ENCODE measurements around the gene MUL1. TPM values are rescaled to one million over a fixed set of nuclear protein-coding genes. Genes with fewer than 3 reads are reported as not detected.

The MUL1 gene
- total RNA-seq, 1 experiment from 2014 or later, result 21.9 TPM

DNA sequence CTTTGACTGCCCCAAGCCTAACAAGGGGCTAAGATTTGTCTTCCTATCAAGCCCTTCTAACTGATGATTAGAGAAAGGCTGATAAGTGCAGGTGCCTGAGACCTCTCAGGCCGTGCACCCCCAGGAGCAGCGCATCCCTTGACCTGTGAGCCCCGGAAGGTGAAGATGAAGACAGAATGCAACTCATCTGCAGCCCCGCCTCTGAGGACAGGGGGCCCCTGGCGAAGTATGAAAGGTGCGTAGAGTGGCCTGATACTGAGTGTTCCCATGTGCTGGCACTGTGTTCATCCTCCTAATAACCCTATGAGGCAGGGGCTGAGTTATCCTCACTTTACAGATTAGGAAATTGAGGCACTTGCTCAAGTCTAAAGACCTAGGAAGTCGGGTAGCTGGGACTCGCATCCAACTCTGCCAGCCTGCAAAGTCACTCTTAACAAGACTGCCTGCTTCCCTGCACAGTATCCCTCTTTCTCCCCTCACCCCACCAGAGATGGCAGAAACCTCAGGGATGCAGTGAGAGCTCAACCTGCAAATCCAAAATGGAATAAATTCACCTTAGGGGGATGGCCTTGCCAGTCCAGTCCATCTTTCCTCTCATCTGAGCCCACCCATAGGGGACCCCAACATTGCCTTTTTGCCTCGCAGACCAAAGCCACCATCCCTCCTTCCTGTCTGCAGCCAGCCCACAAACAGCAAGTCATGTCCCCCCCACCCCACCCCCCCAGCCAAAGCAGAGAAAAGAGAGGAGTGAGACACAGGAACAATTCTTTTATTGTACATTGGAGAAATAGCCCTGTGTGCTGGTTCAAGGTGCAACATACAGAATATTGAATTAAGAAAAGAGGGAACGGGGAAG is 26.1 kb downstream of the MUL1 start:
- DNase-seq (ENCODE audit: low spot score) (no peak), ATAC-seq (no peak)
- no peak overlapping the region; the same call in 1 of the 2 replicates for H3K27ac Mint-ChIP-seq
- peaks cover 56% of the 10 kb centered on the region for H3K27me3 Mint-ChIP-seq (ENCODE audit: low read depth)
- CTCF ChIA-PET, result interaction anchor here (1.0 to 7.2 kb wide), 4 partner anchors 51 to 269 kb away, joined by 3 to 55 read pairs (median 18); no protein-coding TSS in a partner anchor
- no peaks in the 10 kb centered on the region for H3K9me3 Mint-ChIP-seq
- TF ChIP-seq CBFB (CRISPR knock-in tag; IDR thresholded peaks at IDR 0.05; ENCODE audit: low read depth) (no peak), MYBL2 (CRISPR knock-in tag; IDR thresholded peaks at IDR 0.05) (no peak)
- TF ChIP-seq, protein P1, sequence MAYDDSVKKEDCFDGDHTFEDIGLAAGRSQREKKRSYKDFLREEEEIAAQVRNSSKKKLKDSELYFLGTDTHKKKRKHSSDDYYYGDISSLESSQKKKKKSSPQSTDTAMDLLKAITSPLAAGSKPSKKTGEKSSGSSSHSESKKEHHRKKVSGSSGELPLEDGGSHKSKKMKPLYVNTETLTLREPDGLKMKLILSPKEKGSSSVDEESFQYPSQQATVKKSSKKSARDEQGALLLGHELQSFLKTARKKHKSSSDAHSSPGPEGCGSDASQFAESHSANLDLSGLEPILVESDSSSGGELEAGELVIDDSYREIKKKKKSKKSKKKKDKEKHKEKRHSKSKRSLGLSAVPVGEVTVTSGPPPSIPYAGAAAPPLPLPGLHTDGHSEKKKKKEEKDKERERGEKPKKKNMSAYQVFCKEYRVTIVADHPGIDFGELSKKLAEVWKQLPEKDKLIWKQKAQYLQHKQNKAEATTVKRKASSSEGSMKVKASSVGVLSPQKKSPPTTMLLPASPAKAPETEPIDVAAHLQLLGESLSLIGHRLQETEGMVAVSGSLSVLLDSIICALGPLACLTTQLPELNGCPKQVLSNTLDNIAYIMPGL (CRISPR knock-in tag; IDR thresholded peaks at IDR 0.05), result no peak
- POLR2A ChIA-PET, result interaction anchor here (0.6 kb wide), 1 partner anchor 46 kb away, joined by 4 read pairs; no protein-coding TSS in a partner anchor
- H3K4me1 Mint-ChIP-seq, result peaks cover 38% of the 10 kb centered on the region
- peaks cover 2% of the 10 kb centered on the region; the same call in 1 of the 2 replicates for H3K36me3 Mint-ChIP-seq
- no peak overlapping the region; the same call in 1 of the 2 replicates for H3K4me3 Mint-ChIP-seq

DNA sequence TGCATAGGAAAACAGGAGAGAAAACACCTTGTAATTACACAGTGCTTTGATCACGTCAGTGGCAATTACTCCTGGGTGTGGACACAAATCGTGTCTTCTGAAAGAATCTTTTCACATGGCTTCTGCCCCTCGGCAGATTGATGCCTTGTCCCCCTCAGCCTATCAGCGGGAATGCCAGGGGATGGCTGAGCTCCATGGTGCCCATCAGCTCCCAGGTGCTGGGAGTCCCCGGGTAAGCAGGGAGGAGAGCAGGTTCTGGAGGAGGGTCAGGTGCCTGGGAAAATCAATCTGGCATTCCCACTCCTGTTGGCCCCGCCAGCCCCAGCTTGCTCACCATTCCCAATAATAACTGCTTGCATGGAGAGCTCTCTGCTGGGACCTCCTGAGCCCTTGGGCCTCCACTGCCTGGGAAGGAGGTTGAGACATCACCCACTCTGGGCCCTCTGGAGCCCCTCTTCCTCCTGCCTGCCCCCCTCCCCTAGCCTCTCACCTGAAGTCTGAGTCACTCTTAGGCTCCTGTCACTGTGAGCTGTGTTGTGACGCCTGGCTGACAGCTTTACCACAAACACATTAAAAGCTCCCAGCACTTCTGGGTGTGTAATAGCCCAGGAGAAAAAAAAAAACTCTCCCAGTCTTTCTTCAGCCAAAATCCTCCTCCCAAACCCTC is 26.9 kb downstream of the MUL1 start:
- DNase-seq (ENCODE audit: low spot score), result no peak
- Mint-ChIP-seq H3K4me3 (no peak overlapping the region; the same call in 1 of the 2 replicates), H3K36me3 (peaks cover 2% of the 10 kb centered on the region; the same call in 1 of the 2 replicates), H3K27ac (no peak overlapping the region), H3K27me3 (ENCODE audit: low read depth) (peaks cover 56% of the 10 kb centered on the region), H3K4me1 (peaks cover 44% of the 10 kb centered on the region), H3K9me3 (no peaks in the 10 kb centered on the region)
- ChIA-PET CTCF (interaction anchor here (1.0 to 7.2 kb wide), 2 partner anchors 50 to 119 kb away, joined by 3 to 55 read pairs; no protein-coding TSS in a partner anchor), POLR2A (no interaction called here)
- no peak for ATAC-seq
- TF ChIP-seq ZNF671 (CRISPR knock-in tag; IDR thresholded peaks at IDR 0.05), result no peak
- TF ChIP-seq, protein P2, sequence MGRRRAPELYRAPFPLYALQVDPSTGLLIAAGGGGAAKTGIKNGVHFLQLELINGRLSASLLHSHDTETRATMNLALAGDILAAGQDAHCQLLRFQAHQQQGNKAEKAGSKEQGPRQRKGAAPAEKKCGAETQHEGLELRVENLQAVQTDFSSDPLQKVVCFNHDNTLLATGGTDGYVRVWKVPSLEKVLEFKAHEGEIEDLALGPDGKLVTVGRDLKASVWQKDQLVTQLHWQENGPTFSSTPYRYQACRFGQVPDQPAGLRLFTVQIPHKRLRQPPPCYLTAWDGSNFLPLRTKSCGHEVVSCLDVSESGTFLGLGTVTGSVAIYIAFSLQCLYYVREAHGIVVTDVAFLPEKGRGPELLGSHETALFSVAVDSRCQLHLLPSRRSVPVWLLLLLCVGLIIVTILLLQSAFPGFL (CRISPR knock-in tag; IDR thresholded peaks at IDR 0.05; ENCODE audit: borderline replicate concordance), result no peak

DNA sequence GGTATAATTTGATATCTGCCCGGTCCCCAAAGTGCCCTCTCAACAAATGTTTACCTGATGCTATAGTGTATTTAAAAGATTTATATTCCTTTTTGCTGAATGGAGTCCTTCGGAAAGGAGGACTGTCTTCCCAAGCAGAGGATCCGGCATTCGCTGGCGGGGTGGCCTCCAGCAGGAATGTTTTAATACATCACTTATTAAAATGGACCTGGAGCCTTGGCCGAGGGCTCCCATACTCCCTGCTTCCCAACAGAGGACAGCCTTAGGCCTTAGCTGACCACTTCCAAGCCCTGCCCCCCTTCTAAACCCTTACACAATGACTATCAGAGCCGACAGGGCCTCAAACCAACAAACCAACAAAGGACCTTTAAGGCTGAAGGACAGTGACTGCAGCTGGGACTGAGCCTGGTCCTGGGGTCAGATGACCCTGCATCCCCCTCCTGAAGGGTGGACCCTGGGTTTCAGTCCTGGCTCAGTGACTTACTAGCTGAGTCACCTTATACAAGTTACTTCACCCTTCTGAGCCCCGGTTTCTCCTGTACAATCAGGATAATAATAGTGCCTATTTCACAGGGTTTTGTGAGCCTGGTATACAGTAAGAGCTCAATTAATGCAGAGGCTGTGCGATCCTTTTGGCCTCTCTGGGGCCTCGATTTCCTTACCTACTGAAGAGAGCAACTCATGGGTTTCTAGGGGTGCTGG is 27.6 kb downstream of the MUL1 start:
- Mint-ChIP-seq H3K27ac (no peak overlapping the region), H3K36me3 (peaks cover 2% of the 10 kb centered on the region; the same call in 1 of the 2 replicates), H3K4me3 (no peak overlapping the region), H3K27me3 (ENCODE audit: low read depth) (peaks cover 53% of the 10 kb centered on the region), H3K4me1 (peaks cover 49% of the 10 kb centered on the region), H3K9me3 (no peaks in the 10 kb centered on the region)
- TF ChIP-seq, protein P3, sequence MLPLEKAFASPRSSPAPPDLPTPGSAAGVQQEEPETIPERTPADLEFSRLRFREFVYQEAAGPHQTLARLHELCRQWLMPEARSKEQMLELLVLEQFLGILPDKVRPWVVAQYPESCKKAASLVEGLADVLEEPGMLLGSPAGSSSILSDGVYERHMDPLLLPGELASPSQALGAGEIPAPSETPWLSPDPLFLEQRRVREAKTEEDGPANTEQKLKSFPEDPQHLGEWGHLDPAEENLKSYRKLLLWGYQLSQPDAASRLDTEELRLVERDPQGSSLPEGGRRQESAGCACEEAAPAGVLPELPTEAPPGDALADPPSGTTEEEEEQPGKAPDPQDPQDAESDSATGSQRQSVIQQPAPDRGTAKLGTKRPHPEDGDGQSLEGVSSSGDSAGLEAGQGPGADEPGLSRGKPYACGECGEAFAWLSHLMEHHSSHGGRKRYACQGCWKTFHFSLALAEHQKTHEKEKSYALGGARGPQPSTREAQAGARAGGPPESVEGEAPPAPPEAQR (CRISPR knock-in tag; IDR thresholded peaks at IDR 0.05), result no peak
- TF ChIP-seq GABPB1 (CRISPR knock-in tag; IDR thresholded peaks at IDR 0.05), result peak; percentile 50; the same call in 1 of the 2 replicates
- DNase-seq (ENCODE audit: low spot score) (no peak), ATAC-seq (no peak)
- ChIA-PET CTCF (interaction anchor here (7.2 kb wide), 1 partner anchor 49 kb away, joined by 55 read pairs; no protein-coding TSS in a partner anchor), POLR2A (no interaction called here)

DNA sequence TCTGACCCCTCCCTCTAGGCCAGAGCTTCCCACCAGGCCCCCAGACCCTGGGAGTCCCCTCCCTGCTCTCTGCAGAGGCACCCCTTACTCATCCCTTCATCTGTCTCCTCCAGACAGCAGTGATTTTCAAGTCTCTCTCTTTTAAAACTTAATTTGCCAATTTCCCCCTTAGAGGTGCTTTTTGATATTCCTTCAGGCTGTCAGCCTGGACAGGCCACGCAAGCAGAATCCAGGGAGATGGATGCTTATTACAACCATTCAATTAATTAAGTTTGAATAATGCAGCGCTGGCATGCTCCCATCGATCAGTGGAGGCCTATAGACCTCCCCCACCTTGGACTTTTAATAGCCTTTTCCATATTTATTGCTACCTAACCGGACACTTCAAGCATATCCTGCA is 28.1 kb downstream of the MUL1 start:
- no peaks in the 10 kb centered on the region for H3K9me3 Mint-ChIP-seq
- H3K27me3 Mint-ChIP-seq (ENCODE audit: low read depth), result peaks cover 50% of the 10 kb centered on the region
- DNase-seq (ENCODE audit: low spot score), result no peak
- no peak overlapping the region for H3K4me3 Mint-ChIP-seq
- ChIA-PET CTCF (no interaction called here), POLR2A (no interaction called here)
- H3K36me3 Mint-ChIP-seq, result peaks cover 2% of the 10 kb centered on the region; the same call in 1 of the 2 replicates
- H3K4me1 Mint-ChIP-seq, result peaks cover 54% of the 10 kb centered on the region
- no peak overlapping the region for H3K27ac Mint-ChIP-seq
- ATAC-seq, result no peak
- TF ChIP-seq RELA (CRISPR knock-in tag; IDR thresholded peaks at IDR 0.05; ENCODE audit: borderline replicate concordance) (no peak), FOXJ3 (CRISPR knock-in tag; IDR thresholded peaks at IDR 0.05; ENCODE audit: borderline replicate concordance) (no peak), IRF2 (CRISPR knock-in tag; IDR thresholded peaks at IDR 0.05; ENCODE audit: borderline replicate concordance, low read depth) (no peak), SOX15 (CRISPR knock-in tag; IDR thresholded peaks at IDR 0.05) (no peak), MYBL2 (CRISPR knock-in tag; IDR thresholded peaks at IDR 0.05) (no peak)
- TF ChIP-seq, protein P4, sequence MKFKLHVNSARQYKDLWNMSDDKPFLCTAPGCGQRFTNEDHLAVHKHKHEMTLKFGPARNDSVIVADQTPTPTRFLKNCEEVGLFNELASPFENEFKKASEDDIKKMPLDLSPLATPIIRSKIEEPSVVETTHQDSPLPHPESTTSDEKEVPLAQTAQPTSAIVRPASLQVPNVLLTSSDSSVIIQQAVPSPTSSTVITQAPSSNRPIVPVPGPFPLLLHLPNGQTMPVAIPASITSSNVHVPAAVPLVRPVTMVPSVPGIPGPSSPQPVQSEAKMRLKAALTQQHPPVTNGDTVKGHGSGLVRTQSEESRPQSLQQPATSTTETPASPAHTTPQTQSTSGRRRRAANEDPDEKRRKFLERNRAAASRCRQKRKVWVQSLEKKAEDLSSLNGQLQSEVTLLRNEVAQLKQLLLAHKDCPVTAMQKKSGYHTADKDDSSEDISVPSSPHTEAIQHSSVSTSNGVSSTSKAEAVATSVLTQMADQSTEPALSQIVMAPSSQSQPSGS (CRISPR knock-in tag; IDR thresholded peaks at IDR 0.05; ENCODE audit: borderline replicate concordance, low read depth), result no peak
- TF ChIP-seq, protein P5, sequence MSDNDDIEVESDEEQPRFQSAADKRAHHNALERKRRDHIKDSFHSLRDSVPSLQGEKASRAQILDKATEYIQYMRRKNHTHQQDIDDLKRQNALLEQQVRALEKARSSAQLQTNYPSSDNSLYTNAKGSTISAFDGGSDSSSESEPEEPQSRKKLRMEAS (CRISPR knock-in tag; IDR thresholded peaks at IDR 0.05), result no peak
- TF ChIP-seq, protein P6, sequence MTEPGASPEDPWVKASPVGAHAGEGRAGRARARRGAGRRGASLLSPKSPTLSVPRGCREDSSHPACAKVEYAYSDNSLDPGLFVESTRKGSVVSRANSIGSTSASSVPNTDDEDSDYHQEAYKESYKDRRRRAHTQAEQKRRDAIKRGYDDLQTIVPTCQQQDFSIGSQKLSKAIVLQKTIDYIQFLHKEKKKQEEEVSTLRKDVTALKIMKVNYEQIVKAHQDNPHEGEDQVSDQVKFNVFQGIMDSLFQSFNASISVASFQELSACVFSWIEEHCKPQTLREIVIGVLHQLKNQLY (CRISPR knock-in tag; IDR thresholded peaks at IDR 0.05), result no peak

All from WTC11 (cell line).